ENCODE results near the gene BMP8B. TPM values are rescaled to one million over a fixed set of nuclear protein-coding genes. Genes with fewer than 3 reads are reported as not detected.
"Not testable (repeated sequence)": the region's sequence is repeated elsewhere in the genome, so short reads cannot be mapped to it uniquely, and the experiment has no call there.

Gene BMP8B
- total RNA-seq, 1 experiment from 2014 or later = 5.7 TPM

- in situ Hi-C loops (cut with HindIII; ENCODE audit: low pct_unique_long_range_greater_than_20kb, low sequenced_read_pairs); DNase-seq (ENCODE audit: low read depth): not testable (repeated sequence)
Measured at GRCh38 chr1:39786303-39787107, 2.2 kb downstream of the BMP8B start.

GRCh38 chr1:39782685-39783084 lies 6.0 kb downstream of the BMP8B start:
- in situ Hi-C loops (cut with HindIII; ENCODE audit: low pct_unique_long_range_greater_than_20kb, low sequenced_read_pairs); DNase-seq (ENCODE audit: low read depth): not testable (repeated sequence)

DNA sequence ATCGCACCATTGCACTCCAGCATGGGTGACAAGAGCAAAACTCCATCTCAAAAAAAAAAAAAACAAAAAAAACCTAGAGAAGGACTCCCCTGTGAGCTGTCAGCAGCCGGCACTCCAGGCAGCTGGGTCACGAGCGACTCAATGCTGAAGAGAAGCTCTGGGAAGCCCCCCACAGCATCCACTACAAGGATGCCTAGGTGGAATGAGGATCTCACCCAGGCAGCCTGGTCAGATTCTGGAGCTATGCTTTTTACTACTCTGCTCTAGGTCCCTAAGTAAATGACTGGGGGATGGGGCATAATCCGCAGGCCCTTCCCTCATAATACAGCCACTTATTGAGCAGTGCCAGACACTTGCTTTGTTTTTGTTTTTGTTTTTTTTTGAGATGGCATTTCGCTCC lies 6.6 kb downstream of the BMP8B start:
- in situ Hi-C loops (cut with HindIII; ENCODE audit: low pct_unique_long_range_greater_than_20kb, low sequenced_read_pairs) = no loop called here
- no peak for DNase-seq (ENCODE audit: low read depth)

DNA sequence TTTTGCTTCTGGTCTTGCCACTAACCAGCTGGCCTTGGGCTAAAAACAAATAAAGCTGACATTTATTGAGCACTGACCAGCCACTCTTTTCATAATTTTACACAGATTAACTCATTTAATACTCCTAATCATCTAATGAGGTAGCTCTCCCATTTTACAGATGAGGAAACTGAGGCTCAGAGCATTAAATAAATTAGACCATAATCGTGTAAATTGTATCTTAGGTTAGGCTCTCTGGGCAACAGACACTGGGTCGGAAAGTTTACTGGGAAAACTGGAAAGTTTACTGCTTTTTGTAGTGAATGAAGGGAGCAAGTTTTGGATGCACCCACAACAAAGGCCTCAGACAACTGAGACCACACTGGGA lies 7.3 kb downstream of the BMP8B start:
- in situ Hi-C loops (cut with HindIII; ENCODE audit: low pct_unique_long_range_greater_than_20kb, low sequenced_read_pairs) = no loop called here
- DNase-seq (ENCODE audit: low read depth) = no peak

GRCh38 chr1:39779821-39780220 lies 8.8 kb downstream of the BMP8B start:
- in situ Hi-C loops (cut with HindIII; ENCODE audit: low pct_unique_long_range_greater_than_20kb, low sequenced_read_pairs) = no loop called here
- no peak for DNase-seq (ENCODE audit: low read depth)

GRCh38 chr1:39779137-39779536 lies 9.5 kb downstream of the BMP8B start:
- in situ Hi-C loops (cut with HindIII; ENCODE audit: low pct_unique_long_range_greater_than_20kb, low sequenced_read_pairs) = no loop called here
- DNase-seq (ENCODE audit: low read depth) = no peak

DNA sequence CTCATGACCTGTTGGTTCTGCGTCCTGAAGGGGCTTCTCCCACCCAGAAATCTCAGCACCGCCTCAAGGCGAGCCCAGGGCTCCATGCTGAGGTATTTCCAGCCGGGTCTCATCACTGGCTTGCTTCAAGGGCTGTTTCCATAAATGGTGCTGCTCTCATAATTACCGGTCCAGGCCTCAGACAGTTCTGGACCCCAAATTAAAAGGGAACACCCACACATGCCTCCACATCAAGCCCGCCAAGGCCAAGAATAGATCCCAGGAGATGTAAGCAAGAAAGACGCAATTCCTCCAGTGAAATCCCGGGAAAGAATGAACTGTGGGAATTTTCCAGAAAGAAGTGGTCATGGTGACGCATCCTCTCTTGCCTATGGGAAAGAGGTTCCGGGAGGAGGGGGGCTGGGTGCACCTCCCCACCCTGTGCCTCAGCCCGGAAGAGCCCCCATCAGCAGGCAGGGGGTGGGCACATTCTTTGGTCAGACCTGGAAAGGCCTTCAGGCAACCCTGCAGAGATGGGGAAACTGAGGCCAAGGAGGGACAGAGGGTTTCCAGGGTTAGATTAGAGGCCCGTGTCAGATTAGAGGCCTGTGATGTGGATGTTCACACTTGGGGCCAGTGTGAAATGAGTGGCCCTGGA lies 10.1 kb downstream of the BMP8B start:
- in situ Hi-C loops (cut with HindIII; ENCODE audit: low pct_unique_long_range_greater_than_20kb, low sequenced_read_pairs); DNase-seq (ENCODE audit: low read depth): not testable (repeated sequence)

DNA sequence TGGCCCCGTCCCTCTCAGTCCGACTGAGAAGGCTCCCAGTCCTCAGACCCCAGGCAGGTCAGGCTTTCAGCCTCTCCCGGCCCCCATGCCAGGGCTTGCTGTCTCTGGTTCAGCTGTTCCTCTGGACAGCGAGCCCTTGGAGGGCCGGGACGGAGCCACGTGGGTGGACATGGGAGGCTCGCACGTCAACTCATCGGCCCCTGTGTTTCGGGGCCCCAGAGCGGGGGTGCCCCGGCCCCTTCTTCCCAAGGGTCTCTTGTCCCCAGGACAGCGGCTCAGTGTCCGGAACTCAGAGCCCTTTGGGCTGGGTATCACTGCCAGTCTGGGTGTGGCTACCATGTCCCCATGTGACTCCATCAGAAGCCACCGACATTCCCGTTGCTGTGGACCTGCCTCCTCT lies 10.8 kb downstream of the BMP8B start:
- DNase-seq (ENCODE audit: low read depth); in situ Hi-C loops (cut with HindIII; ENCODE audit: low pct_unique_long_range_greater_than_20kb, low sequenced_read_pairs): not testable (repeated sequence)

DNA sequence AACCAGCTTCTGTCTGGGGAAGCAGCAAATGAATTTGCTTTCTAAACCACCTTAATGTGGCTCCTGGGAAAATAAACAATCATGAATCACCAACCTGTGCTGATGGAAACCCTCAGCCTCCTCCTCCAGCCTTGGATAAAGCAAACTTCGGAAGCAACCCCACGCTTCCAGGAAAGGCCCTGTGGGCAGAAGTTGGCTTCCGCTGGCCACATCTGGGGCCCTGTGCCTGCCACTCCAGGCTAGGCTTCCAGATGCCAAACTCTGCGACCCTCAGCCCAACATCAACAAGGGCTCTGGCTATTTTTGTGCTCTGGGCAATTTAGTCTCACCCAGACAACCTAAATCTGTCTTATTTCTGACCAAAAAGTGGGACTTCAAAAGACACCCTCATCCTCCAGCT lies 11.4 kb downstream of the BMP8B start:
- in situ Hi-C loops (cut with HindIII; ENCODE audit: low pct_unique_long_range_greater_than_20kb, low sequenced_read_pairs) = no loop called here
- DNase-seq (ENCODE audit: low read depth) = no peak

- in situ Hi-C loops (cut with HindIII; ENCODE audit: low pct_unique_long_range_greater_than_20kb, low sequenced_read_pairs) = no loop called here
- DNase-seq (ENCODE audit: low read depth) = no peak
Measured at GRCh38 chr1:39776886-39777285, 11.8 kb downstream of the BMP8B start.

DNA sequence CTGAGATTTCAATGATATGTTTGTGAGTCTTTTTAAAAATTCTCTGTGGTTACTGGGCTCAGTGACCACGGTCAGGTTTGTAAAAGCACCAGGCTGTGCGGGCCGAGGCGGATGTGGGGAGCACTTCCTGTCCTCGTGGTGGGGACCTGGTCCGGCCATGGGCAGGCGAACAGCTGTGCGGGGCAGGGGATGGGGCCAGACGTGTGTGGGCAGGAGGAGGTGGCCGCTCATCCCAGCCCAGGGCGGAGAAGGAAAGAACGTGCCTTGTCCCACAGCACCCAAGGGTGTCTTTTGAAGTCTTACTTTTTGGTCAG lies 12.3 kb downstream of the BMP8B start:
- in situ Hi-C loops (cut with HindIII; ENCODE audit: low pct_unique_long_range_greater_than_20kb, low sequenced_read_pairs) = no loop called here
- no peak for DNase-seq (ENCODE audit: low read depth)

- in situ Hi-C loops (cut with HindIII; ENCODE audit: low pct_unique_long_range_greater_than_20kb, low sequenced_read_pairs); DNase-seq (ENCODE audit: low read depth): not testable (repeated sequence)
Measured at GRCh38 chr1:39775676-39776399, 12.8 kb downstream of the BMP8B start.

GRCh38 chr1:39775141-39775540 lies 13.5 kb downstream of the BMP8B start:
- in situ Hi-C loops (cut with HindIII; ENCODE audit: low pct_unique_long_range_greater_than_20kb, low sequenced_read_pairs); DNase-seq (ENCODE audit: low read depth): not testable (repeated sequence)

- in situ Hi-C loops (cut with HindIII; ENCODE audit: low pct_unique_long_range_greater_than_20kb, low sequenced_read_pairs); DNase-seq (ENCODE audit: low read depth): not testable (repeated sequence)
Measured at GRCh38 chr1:39773369-39773979, 15.2 kb downstream of the BMP8B start.

DNA sequence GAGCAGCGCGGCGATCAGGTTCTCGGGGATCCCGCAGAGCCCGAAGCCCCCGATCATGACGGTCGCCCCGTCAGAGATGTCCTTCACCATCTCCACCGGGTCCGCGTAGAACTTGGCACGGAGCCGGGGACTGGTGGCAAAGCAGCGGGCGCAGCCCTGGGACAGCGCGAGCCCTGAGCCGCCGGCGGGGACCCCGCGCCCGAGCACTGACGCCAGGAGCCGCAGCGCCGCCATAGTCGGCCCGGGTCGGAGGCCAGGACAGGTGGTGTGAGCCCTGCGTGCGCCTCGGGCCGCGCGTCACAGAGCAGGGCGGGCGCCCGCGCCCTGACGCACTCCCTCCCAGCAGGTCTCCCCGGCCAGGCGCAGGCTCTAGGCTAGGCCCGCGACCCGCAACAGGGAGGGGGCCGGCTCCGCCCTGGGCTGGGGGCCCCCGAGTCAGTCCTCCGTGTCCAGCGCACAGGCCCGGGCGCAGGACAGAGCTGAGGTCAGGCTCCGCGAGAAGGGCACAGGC lies 17.6 kb downstream of the BMP8B start, which contains the start of gene OXCT2:
TSS of gene OXCT2 (minus strand) at position 327 of the 511 bp plus-strand sequence. CDS start at position 234, 93 bp downstream.
- DNase-seq (ENCODE audit: low read depth); in situ Hi-C loops (cut with HindIII; ENCODE audit: low pct_unique_long_range_greater_than_20kb, low sequenced_read_pairs): not testable (repeated sequence)

GRCh38 chr1:39770100-39771021 lies 18.3 kb downstream of the BMP8B start:
- DNase-seq (ENCODE audit: low read depth); in situ Hi-C loops (cut with HindIII; ENCODE audit: low pct_unique_long_range_greater_than_20kb, low sequenced_read_pairs): not testable (repeated sequence)

DNA sequence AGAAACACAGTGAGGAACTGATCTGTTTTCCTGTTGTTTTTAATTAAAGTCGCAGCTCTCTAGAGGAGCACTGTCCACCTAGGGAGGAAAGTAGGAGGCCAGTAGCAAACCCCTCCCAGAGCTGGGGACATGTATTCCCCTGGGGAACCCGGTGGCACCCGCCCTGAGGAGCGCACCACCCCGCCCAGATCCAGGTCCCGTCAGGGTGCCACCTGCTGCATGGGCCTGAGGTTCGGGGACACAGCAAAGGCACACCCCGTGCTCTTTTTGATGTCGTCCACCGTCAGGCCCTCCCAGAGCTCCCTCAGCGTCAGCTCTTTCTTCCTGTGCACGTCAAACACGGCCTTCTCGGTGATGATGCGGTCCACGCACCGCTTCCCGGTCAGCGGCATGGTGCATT lies 19.2 kb downstream of the BMP8B start:
- DNase-seq (ENCODE audit: low read depth); in situ Hi-C loops (cut with HindIII; ENCODE audit: low pct_unique_long_range_greater_than_20kb, low sequenced_read_pairs): not testable (repeated sequence)
